Measurements from ENCODE around the gene MACROD2.
"Not testable (repeated sequence)": the region's sequence is repeated elsewhere in the genome, so short reads cannot be mapped to it uniquely, and the experiment has no call there.

MACROD2 gene

GRCh38 chr20:15756002-15756753 is 1760.9 kb downstream of the MACROD2 start:
- no peak for DNase-seq

DNA sequence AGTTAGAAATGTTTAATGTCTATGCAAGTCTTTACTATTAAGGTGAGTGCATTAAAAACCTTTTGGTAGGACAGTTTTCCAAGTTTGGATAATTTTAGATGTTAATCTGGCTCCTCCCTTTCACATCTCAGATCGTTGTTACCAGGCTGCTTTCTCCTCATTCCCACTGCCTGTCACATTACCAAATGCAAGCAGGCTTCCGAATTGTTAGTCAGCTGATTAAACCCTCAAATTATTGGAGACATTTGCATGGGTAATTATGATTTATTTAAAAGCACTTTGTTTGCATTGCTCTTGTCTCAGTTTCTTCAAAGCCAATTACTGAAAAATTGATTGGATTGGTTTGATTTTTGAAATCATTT is 1761.4 kb downstream of the MACROD2 start:
- no peak for DNase-seq

- no peak for DNase-seq
Observed at GRCh38 chr20:15759594-15759993, 1764.3 kb downstream of the MACROD2 start.

- DNase-seq: no peak
Observed at GRCh38 chr20:15760001-15760621, 1764.8 kb downstream of the MACROD2 start.

DNA sequence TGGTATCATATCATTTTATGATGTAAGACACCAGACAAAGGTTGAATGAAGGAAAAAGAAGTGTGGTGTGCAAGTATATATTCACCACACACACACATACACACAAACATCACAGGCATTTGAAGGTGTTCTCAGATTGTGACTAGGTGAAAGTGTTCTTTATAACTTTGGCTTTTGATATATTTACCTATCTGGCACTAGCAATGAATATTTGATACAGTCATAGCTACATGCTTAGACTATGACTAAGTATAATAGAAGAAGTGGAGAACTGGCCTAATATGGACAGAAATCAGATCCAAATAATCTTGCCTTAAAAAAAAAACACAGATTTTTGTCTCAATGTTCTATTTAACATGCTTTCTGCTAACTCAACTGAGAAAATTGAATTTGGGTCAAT is 1768.0 kb downstream of the MACROD2 start:
- DNase-seq: no peak

DNA sequence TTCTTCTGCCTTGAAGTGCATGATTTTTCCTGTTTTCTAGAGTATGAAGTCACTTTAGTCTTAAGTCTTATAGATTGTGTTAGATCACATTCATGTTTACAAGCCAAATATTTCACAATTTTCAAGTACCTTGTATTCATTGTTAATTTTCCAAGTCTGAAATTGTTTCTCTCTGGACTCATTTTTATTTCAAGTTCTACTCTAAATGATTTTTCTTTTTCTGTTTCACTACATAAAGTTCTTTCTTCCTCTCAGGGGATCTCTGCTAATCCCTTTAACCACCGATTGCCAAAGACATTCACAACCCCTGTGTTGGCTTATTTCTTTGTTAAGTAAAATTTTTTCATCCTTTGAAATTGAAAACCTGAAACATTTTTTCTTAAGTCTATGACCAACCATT is 1772.3 kb downstream of the MACROD2 start:
- no peak for DNase-seq

DNA sequence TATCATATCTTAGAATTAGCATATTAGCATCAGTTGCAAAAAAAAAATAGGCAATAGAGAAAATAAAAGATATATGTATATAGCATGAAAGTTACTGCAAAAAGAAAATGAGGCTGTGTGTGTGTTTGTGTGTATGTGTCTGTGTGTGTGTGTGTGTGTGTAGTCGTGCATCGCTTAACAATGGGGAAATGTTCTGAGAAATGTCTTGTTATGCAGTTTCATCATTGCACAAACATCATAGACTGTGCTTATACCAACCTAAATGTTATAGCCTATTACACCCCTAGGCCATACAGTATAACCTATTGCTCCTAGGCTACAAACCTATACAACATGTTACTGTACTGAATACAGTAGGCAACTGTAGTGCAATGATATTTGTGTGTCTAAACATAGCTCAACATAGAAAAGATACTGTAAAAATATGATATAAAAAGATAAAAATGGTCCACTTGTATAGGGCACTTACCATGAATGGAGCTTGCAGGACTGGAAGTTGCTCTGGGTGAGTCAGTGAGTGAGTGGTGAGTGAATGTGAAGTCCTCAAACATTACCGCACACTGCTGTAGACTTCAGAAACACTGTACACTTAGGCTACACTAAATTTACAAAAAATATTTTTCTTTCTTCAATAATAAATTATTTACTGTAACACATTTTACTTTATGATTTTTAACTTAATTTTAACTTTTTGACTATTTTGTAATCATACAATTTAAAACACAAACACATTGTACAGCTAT is 1772.9 kb downstream of the MACROD2 start:
- DNase-seq: no peak

DNA sequence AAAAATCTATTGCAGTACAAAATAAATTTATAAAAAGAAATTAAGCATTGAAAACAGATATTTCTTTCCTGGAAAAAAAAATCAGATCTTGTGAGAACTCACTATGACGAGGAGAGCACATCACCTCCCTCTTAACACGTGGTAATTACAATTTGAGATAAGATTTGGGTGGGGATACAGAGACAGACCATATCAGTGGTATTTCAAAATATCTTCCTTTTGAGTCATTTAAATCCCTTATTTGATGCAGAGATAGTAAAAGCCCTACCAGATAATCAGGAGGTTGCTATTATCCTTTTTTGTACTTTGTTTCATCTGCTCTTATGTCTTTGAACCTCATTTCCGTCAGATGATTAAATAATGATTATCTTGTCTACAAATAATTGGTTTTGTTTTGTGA is 1777.5 kb downstream of the MACROD2 start:
- DNase-seq: no peak

- no peak for DNase-seq
Observed at GRCh38 chr20:15774926-15775325, 1779.6 kb downstream of the MACROD2 start.

DNA sequence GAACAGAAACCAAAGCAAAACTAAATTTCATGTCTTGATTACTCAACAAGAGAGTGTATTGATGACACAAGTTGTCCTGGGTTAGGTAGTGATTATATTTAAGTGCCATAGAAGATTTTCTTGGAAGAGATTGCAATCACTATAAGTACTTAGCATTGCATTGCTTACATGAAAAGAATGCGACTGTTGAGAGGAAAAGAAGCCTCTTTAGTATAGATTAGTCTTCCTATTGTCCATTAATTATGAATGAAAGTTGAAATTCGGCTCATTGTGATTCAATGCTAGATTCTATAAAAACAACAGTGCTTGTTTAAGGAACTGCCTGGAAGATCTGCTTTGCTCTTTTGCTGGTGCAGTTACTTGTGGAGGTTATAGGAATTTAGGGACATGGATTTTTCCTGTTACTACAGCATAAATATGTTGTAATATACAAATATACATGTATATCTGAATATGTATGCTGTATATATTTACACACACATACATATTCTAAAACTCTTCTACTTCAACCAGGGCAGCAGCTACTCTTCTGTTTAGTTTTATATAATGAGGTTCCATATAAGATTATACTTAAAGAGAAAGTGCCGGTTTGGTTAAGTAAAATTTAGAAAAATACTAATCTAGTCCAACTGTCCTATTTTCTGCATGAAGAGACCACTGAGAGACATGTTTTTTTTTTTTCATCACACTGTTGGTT is 1781.6 kb downstream of the MACROD2 start:
- DNase-seq: no peak

GRCh38 chr20:15784020-15784419 is 1788.7 kb downstream of the MACROD2 start:
- no peak for DNase-seq

DNA sequence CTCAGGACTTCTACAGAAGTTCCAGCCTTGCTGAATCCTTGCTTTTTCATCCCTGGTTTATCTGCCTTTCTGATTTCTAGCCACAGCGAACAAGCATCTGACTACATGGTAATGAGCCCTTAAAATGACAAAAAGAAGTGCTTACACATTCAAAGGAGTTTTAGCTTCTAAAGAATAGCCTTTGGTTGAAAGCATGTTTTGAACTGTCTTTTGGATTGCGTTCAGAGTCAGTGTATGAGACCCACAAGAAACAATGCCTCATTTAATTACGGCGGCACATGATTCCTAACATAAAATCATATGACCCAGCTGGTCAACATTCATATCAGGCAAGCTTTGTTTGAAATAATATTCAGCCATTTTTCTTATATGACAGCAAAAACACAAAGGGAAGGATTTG is 1793.8 kb downstream of the MACROD2 start:
- DNase-seq: no peak

- no peak for DNase-seq
Observed at GRCh38 chr20:15792855-15793254, 1797.5 kb downstream of the MACROD2 start.

DNA sequence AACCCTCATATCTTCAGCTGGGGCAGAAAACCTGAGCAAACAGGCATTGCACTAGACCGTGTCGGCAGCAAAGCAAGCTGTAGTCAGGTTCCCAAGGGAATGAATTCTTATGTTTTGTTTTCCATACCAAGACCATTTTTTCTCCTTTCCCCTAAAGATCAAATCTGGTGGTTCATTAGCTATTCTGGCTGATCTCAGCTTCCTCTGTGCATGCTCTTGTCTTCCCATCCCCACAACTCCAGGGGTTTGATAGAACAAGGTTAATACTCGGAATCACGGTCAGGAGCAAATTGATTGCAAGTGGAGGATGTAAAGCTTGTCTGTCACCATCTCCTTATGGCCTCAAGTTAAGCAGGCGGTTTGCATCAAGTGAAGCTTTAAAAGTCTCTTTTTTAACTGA is 1799.1 kb downstream of the MACROD2 start:
- no peak for DNase-seq

- no peak for DNase-seq
Observed at GRCh38 chr20:15795305-15796019, 1800.1 kb downstream of the MACROD2 start.

DNA sequence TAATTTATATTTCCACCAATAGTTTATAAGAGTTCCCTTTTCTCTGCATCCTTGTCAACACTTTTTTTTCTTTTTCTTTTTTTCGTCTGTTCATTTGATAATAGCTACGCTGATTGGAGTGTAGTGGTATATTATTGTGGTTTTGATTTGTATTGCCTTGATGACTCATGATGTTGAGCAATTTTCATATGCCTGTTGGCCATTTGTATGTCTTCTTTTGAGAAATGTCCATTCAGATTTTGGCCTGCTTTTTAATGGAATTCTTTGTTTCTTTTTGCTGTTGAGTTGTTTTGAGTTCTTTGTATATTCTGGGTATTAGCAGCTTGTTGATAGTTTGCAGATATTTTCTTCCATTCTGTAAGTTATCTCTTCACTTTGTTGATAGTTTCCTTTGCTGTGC is 1804.6 kb downstream of the MACROD2 start:
- no peak for DNase-seq

- no peak for DNase-seq
Observed at GRCh38 chr20:15802020-15802419, 1806.7 kb downstream of the MACROD2 start.

DNA sequence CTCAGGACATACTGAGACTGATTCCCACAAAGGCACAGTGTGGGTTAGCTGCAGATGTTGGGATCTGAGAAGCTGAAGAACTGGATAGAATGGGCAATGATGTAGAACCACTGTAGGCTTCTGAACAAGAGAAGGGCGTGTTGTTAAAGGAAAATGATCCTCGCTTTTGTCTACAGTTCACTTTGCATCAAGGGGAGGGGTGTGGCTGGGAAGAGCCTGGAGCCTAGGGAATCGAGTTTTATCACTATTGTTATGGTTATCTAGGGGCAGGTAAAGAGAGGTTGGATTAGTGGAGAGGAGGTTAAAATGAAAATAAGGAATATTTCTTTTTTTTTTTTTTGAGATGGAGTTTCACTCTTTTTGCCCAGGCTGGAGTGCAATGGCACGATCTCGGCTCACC is 1809.8 kb downstream of the MACROD2 start:
- DNase-seq: no peak

DNA sequence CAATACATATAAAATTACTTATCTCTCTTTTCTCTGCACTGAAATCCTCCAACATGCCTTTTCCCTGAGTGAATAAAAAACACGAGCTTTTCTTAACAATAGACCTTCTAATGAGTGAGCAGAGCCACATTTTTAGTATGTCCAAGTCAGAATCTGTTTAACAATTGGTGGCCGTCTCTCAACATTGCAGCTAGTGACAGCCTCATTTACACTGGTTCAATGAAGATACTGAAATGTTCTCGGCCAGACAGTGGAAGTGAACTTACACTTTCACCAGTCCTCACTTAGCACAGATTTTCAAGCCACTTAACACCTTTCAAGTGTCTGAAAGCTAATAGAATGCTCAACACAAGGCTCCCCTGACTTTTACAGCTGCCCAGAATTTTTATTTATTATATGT is 1810.8 kb downstream of the MACROD2 start:
- no peak for DNase-seq

DNA sequence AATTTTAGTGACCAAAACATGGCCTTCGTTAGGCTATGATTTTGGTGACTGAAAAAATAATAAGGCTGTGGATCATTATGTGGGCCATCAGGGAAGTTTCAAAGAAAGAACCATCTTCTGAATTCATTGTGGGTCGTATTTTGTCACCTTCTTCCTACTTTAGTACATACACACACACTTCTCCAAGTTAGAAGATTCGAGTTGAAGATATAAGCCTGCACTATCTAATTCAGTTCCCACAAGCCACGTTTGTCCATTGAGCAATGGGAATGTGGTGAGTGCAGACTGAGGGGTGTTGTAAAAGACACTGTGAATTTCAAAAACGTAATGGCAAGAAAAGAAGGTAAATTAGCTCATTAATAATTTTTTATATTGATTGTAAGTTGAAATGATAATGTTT is 1812.0 kb downstream of the MACROD2 start:
- no peak for DNase-seq

DNA sequence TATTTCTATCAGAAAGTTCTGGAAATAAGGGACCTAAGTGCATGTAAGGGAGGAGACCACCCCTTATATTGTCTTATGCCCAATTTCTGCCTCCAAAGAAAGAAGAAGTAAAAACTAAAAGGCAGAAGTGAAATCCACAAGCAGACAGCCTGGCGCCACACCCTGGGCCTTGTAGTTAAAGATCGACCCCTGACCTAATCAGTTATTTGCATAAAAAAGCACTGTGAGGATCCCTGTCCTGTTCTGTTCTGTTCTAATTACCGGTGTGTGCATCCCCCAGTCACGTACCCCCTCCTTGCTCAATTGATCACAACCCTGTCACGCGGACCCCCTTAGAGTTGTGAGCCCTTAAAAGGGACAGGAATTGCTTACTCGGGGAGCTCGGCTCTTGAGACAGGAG is 1812.5 kb downstream of the MACROD2 start:
- DNase-seq: not testable (repeated sequence)

GRCh38 chr20:15811951-15812350 is 1816.6 kb downstream of the MACROD2 start:
- DNase-seq: no peak

DNA sequence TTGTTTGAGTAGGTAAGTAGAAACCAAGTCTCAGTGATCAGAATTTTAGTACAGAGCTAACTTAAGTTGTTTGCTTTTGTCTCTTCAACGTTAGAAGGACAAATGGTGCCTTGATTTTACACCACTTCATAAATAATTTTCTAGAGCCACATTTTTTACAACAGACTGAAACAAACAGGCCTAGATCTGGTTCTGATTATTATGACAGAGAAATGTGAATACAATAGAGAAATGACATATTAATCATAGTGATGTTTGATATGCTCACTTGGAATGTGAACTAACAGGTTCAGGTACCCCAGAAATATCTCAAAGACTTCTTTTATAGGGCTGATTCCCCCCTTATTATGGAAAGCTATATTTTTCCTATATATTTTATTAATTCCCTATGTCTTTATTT is 1817.4 kb downstream of the MACROD2 start:
- DNase-seq: no peak
